Effector memory CD8-positive, alpha-beta T cell (primary cell): ENCODE measurements around the gene DIAPH3.

Experiments
- ATAC-seq: fragments of 150-1000 bp; cut with Tn5 transposase; replicated peaks from 2 replicates; pipeline ENCODE4 v1.10.0; 2021; ENCODE audit warnings: mild to moderate bottlenecking, moderate library complexity
- DNase-seq, 3 experiments: peaks; one replicate each; pipeline ENCODE4 v3.0.0; 2021
- H3K27ac Mint-ChIP-seq, 2 donors: one replicate each; pipeline ENCODE4 v1.8.0; 2022; ENCODE audit warnings: mild to moderate bottlenecking in 2 of 2, mixed read lengths in 2 of 2, moderate library complexity in 2 of 2
- H3K27me3 Mint-ChIP-seq, 2 donors: one replicate each; pipeline ENCODE4 v1.8.0; 2022; ENCODE audit warnings: mixed read lengths in 2 of 2
- H3K36me3 Mint-ChIP-seq: one replicate; pipeline ENCODE4 v1.8.0; 2022; ENCODE audit warnings: mild to moderate bottlenecking, moderate library complexity, mixed read lengths; ENCODE audit not compliant: insufficient read depth
- H3K4me1 Mint-ChIP-seq, 2 donors: one replicate each; pipeline ENCODE4 v1.8.0; 2022; ENCODE audit warnings: low read depth in 2 of 2, mixed read lengths in 2 of 2
- H3K4me3 Mint-ChIP-seq, 2 donors: one replicate each; pipeline ENCODE4 v1.8.0; 2022; ENCODE audit warnings: mild to moderate bottlenecking in 2 of 2, mixed read lengths in 2 of 2, moderate library complexity in 2 of 2
- H3K9me3 Mint-ChIP-seq, 2 donors: one replicate each; pipeline ENCODE4 v1.8.0; 2022; ENCODE audit warnings: mixed read lengths in 2 of 2

The DIAPH3 gene

DNA sequence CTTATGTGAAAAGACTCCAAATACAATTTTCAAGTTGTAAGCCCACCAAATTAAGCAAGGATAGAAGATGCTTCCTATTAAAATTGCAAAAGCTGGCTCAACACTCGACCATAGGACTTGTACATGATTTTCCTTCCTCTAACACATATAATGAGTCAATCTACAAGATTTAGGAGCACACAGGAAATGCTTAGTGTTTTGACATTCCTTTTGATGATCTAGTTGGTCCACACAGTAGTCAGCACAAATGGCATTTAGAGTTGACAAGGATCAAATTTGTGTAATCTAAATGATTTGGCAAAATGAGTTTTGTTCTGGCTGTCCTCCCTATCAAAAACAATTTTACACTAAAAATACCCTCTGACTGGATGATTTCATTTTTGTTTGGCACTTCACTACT lies 340.2 kb downstream of the DIAPH3 start:
- H3K27me3 Mint-ChIP-seq = no peaks in the 10 kb centered on the region
- no peak overlapping the region for H3K27ac Mint-ChIP-seq
- DNase-seq = no peak

GRCh38 chr13:59809564-59809963 lies 354.2 kb downstream of the DIAPH3 start:
- H3K27me3 Mint-ChIP-seq = no peaks in the 10 kb centered on the region
- H3K36me3 Mint-ChIP-seq = no peaks in the 10 kb centered on the region
- no peaks in the 10 kb centered on the region for H3K4me1 Mint-ChIP-seq
- H3K4me3 Mint-ChIP-seq = no peak overlapping the region
- no peak overlapping the region for H3K27ac Mint-ChIP-seq
- H3K9me3 Mint-ChIP-seq = no peaks in the 10 kb centered on the region
- ATAC-seq (no peak), DNase-seq (no peak)

More for the DNA sequence above, 340.2 kb downstream of the DIAPH3 start:
- no peak for ATAC-seq
- Mint-ChIP-seq H3K4me3 (no peak overlapping the region), H3K9me3 (no peaks in the 10 kb centered on the region), H3K4me1 (no peaks in the 10 kb centered on the region), H3K36me3 (no peaks in the 10 kb centered on the region)

- Mint-ChIP-seq H3K36me3 (no peaks in the 10 kb centered on the region), H3K4me1 (no peaks in the 10 kb centered on the region), H3K4me3 (no peak overlapping the region), H3K27me3 (no peaks in the 10 kb centered on the region), H3K27ac (no peak overlapping the region), H3K9me3 (no peaks in the 10 kb centered on the region)
- no peak for DNase-seq
- no peak for ATAC-seq
Measured at GRCh38 chr13:59806801-59807200, 356.9 kb downstream of the DIAPH3 start.

DNA sequence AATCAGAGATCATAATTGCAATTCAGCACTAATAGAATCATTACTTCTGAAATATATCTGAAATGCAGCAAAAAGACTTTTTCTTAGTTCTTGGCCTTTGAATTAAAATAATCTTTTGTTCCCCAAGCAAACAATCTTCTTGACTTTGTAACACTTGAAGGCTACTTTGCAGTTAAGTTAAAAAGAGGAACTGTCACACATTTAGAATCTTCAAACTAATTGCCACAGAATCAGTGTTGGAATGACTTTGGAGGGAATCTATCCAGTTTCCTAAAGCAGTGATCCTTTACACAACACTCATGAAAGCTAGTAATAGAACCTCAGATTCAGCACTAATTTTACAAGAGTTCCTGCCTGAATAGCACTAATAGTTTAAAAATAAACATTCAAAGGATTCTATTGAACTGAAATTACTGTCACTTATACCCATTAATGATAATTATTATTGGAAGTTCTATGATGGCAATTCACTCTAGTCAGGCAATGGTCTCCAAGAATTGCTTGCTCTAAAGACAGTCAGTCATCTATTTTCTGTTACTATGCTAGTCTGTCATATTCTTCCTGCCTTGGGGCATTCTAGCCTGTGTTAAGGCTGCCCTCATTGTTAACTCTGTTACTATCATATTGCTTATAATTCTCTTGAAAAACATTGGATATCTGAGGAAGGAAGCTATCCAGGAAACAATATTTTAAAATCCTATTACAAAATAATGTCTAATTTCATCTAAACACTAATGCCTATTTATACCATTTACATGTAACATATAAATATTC lies 362.4 kb downstream of the DIAPH3 start:
- ATAC-seq = no peak
- no peak overlapping the region for H3K27ac Mint-ChIP-seq
- H3K9me3 Mint-ChIP-seq = no peaks in the 10 kb centered on the region
- DNase-seq = no peak
- no peaks in the 10 kb centered on the region for H3K36me3 Mint-ChIP-seq
- no peak overlapping the region for H3K4me3 Mint-ChIP-seq
- H3K27me3 Mint-ChIP-seq = no peaks in the 10 kb centered on the region
- H3K4me1 Mint-ChIP-seq = no peaks in the 10 kb centered on the region

DNA sequence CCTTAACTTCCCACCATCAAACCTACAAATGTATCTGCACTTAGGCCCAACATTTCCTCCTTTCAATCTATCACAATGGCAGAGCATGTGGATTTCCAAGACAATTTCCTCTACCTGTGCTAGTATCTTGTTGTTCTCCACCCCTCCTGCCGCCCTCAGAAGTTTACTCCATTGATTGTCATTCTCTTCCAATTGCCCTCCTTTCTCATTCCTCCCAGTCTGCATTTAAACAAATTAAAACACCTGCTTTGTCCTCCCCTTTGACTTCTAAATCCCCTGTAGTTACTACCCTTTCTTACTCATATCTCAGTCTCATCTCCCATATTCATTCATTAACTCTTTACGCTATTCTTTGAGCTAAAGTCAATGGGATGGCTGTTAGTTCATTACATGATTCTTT lies 370.6 kb downstream of the DIAPH3 start:
- Mint-ChIP-seq H3K4me1 (no peaks in the 10 kb centered on the region), H3K9me3 (no peaks in the 10 kb centered on the region), H3K36me3 (no peaks in the 10 kb centered on the region), H3K4me3 (no peak overlapping the region), H3K27me3 (no peaks in the 10 kb centered on the region), H3K27ac (no peak overlapping the region)
- DNase-seq (no peak), ATAC-seq (no peak)

DNA sequence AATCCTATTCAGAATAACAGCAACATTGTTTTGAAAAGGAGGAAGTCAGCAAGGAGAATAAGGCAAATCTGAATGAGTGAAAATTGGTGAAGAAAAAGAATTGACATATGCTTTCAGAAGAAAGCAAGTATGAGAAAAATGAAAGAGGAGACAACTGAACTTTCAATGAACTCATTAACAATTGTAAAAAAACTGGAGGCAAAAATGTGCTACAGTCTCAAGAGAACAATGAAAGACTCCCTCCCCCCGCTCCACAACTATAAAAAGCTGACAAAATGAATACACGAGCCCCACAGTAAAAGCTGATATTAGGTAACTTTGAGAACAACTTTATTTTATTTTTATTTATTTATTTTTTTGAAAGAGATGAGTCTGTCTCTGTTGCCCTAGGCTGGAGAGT lies 373.1 kb downstream of the DIAPH3 start:
- no peaks in the 10 kb centered on the region for H3K36me3 Mint-ChIP-seq

GRCh38 chr13:59789558-59789957 lies 374.2 kb downstream of the DIAPH3 start:
- ATAC-seq (no peak), DNase-seq (no peak)
- Mint-ChIP-seq H3K4me1 (no peaks in the 10 kb centered on the region), H3K4me3 (no peak overlapping the region), H3K27me3 (no peaks in the 10 kb centered on the region), H3K36me3 (no peaks in the 10 kb centered on the region), H3K9me3 (no peaks in the 10 kb centered on the region), H3K27ac (no peak overlapping the region)

More for the DNA sequence above, 373.1 kb downstream of the DIAPH3 start:
- H3K4me1 Mint-ChIP-seq = no peaks in the 10 kb centered on the region
- no peaks in the 10 kb centered on the region for H3K9me3 Mint-ChIP-seq
- no peak overlapping the region for H3K27ac Mint-ChIP-seq
- no peak overlapping the region for H3K4me3 Mint-ChIP-seq
- H3K27me3 Mint-ChIP-seq = no peaks in the 10 kb centered on the region
- ATAC-seq = no peak
- no peak for DNase-seq

- Mint-ChIP-seq H3K27me3 (no peaks in the 10 kb centered on the region), H3K4me1 (no peaks in the 10 kb centered on the region), H3K36me3 (no peaks in the 10 kb centered on the region), H3K27ac (no peak overlapping the region), H3K4me3 (no peak overlapping the region), H3K9me3 (no peaks in the 10 kb centered on the region)
- no peak for DNase-seq
- ATAC-seq = no peak
Measured at GRCh38 chr13:59787679-59788078, 376.0 kb downstream of the DIAPH3 start.

GRCh38 chr13:59782696-59783095 lies 381.0 kb downstream of the DIAPH3 start:
- DNase-seq (no peak), ATAC-seq (no peak)
- H3K27me3 Mint-ChIP-seq = no peaks in the 10 kb centered on the region
- no peak overlapping the region for H3K27ac Mint-ChIP-seq
- no peaks in the 10 kb centered on the region for H3K36me3 Mint-ChIP-seq
- H3K4me3 Mint-ChIP-seq = no peak overlapping the region
- H3K9me3 Mint-ChIP-seq = no peaks in the 10 kb centered on the region
- H3K4me1 Mint-ChIP-seq = no peaks in the 10 kb centered on the region

DNA sequence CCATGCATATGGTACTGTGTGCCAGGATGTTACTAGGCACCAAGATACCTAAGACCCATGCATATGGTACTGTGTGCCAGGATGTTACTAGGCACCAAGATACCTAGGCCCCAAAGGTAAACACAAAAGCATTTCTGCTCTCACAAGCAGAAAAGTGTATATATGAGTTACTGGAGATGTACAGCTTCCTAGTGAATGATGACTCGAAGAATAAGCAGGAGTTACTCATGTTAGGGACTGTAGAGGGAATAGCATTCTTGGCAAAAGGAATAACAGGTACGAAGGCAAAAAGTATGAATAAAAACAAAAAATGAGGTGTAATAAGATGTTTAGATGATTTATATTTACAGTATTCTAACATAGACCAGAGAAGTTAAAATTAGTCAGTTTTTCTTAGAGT lies 383.7 kb downstream of the DIAPH3 start:
- Mint-ChIP-seq H3K4me3 (no peak overlapping the region), H3K4me1 (no peaks in the 10 kb centered on the region), H3K27ac (no peak overlapping the region), H3K9me3 (no peaks in the 10 kb centered on the region), H3K36me3 (no peaks in the 10 kb centered on the region), H3K27me3 (no peaks in the 10 kb centered on the region)
- DNase-seq (no peak), ATAC-seq (no peak)

GRCh38 chr13:59776924-59777690 lies 386.6 kb downstream of the DIAPH3 start:
- no peak for ATAC-seq
- Mint-ChIP-seq H3K9me3 (no peaks in the 10 kb centered on the region), H3K27ac (no peak overlapping the region)

DNA sequence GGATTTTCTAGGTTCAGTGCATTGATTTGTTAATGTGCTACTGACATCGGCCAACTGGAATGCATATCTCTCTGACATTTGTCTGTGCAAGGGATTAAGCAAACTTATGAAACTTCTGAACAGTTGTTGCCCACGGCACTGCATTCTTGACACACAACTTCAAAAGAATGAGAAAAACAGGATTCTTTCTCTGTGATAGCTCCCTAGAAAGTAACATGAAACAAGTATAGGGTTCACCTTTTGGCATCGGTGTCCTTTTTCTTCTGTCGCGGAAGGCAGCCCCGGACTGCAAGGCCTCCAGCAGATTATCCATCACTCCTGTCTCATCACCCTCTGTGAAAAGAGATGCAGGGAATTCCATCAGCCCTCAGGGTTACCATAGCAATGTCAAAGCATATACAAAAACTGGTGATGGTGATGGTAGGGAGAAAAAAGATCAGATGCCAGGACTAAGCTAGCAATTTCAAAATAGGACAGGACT lies 389.2 kb downstream of the DIAPH3 start:
- Mint-ChIP-seq H3K27ac (no peak overlapping the region), H3K4me3 (no peak overlapping the region), H3K36me3 (no peaks in the 10 kb centered on the region), H3K9me3 (no peaks in the 10 kb centered on the region), H3K4me1 (no peaks in the 10 kb centered on the region), H3K27me3 (no peaks in the 10 kb centered on the region)
- no peak for DNase-seq
- ATAC-seq = no peak

More at GRCh38 chr13:59776924-59777690, 386.6 kb downstream of the DIAPH3 start:
- Mint-ChIP-seq H3K27me3 (no peaks in the 10 kb centered on the region), H3K36me3 (no peaks in the 10 kb centered on the region), H3K4me1 (no peaks in the 10 kb centered on the region), H3K4me3 (no peak overlapping the region)
- no peak for DNase-seq

GRCh38 chr13:59771272-59771671 lies 392.5 kb downstream of the DIAPH3 start:
- ATAC-seq (no peak), DNase-seq (no peak)
- Mint-ChIP-seq H3K4me1 (no peaks in the 10 kb centered on the region), H3K27ac (no peak overlapping the region), H3K9me3 (no peaks in the 10 kb centered on the region), H3K36me3 (no peaks in the 10 kb centered on the region), H3K27me3 (no peaks in the 10 kb centered on the region), H3K4me3 (no peak overlapping the region)

DNA sequence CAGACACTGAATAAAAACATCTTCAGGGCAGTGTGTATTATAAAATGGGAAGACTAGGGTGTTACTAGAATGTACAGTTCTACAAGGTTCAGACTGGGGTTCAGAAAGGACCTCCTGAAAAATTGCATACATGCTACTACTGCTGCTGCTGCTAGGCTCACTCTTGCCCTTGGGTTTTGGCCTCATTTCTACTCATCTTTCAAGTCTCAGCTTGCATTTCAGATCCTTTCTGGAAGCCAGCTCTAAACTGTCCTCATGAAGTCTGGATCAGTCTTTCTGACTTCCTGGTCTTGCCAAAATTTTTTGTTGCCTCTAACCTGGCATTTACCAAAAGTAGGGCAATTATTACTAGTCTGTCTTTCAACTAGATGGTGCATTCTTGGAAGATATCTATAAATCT lies 393.3 kb downstream of the DIAPH3 start:
- Mint-ChIP-seq H3K9me3 (no peaks in the 10 kb centered on the region), H3K27ac (no peak overlapping the region), H3K27me3 (no peaks in the 10 kb centered on the region), H3K36me3 (no peaks in the 10 kb centered on the region), H3K4me1 (no peaks in the 10 kb centered on the region), H3K4me3 (no peak overlapping the region)
- no peak for ATAC-seq
- no peak for DNase-seq
